SU-DHL-6 (cell line): ENCODE measurements around the gene UBB.

Experiments used
- EZH2phosphoT487 ChIP-seq: fragments of 200-600 bp; sonication (generic), shearing (Covaris generic); conservative IDR thresholded peaks from 2 replicates; pipeline ENCODE4 v1.6.1; 2018; ENCODE audit warnings: mild to moderate bottlenecking, antibody characterized with exemption, low read length, moderate library complexity, mixed read lengths
- TF ChIP-seq, protein P1 (sequence below): fragments of 200-600 bp; sonication (generic); IDR thresholded peaks from one replicate; pipeline ENCODE4 v1.5.1; 2017; ENCODE audit warnings: antibody characterized with exemption, mild to moderate bottlenecking, low read length, moderate library complexity; ENCODE audit not compliant: insufficient read depth, poor library complexity, severe bottlenecking

DNA sequence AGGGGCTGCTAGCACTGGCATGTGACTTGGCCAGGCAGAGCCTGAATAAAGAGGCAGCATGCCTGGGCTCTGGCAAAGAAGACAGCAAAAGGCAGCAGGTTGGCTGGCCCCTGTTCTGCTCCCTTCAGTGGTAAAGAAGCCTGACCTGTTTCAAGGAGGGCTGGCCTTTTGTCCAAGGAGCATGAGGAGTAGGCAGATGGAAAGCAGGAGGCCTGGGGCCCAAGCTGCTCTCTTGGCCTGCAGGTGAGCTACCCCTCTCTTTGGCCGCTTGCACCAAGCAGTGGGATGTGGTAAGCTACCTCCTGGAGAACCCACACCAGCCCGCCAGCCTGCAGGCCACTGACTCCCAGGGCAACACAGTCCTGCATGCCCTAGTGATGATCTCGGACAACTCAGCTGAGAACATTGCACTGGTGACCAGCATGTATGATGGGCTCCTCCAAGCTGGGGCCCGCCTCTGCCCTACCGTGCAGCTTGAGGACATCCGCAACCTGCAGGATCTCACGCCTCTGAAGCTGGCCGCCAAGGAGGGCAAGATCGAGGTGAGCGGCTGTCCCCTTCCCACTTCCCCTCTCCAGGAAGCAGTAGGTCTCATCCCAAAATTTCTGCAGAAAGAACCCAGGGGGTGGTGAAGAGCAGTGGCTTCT is 42.5 kb downstream of the UBB start:
- TF ChIP-seq, protein P1, sequence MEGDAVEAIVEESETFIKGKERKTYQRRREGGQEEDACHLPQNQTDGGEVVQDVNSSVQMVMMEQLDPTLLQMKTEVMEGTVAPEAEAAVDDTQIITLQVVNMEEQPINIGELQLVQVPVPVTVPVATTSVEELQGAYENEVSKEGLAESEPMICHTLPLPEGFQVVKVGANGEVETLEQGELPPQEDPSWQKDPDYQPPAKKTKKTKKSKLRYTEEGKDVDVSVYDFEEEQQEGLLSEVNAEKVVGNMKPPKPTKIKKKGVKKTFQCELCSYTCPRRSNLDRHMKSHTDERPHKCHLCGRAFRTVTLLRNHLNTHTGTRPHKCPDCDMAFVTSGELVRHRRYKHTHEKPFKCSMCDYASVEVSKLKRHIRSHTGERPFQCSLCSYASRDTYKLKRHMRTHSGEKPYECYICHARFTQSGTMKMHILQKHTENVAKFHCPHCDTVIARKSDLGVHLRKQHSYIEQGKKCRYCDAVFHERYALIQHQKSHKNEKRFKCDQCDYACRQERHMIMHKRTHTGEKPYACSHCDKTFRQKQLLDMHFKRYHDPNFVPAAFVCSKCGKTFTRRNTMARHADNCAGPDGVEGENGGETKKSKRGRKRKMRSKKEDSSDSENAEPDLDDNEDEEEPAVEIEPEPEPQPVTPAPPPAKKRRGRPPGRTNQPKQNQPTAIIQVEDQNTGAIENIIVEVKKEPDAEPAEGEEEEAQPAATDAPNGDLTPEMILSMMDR: no peak
- TF ChIP-seq EZH2phosphoT487: no peak
